ENCODE data around the gene CHRNA9. TPM values are rescaled to one million over a fixed set of nuclear protein-coding genes. Genes with fewer than 3 reads are reported as not detected.
A peak's percentile ranks its signal among the peaks of the same experiment; 100 is the strongest.
"Not testable (repeated sequence)": the region's sequence is repeated elsewhere in the genome, so short reads cannot be mapped to it uniquely, and the experiment has no call there.

The CHRNA9 gene, protein sequence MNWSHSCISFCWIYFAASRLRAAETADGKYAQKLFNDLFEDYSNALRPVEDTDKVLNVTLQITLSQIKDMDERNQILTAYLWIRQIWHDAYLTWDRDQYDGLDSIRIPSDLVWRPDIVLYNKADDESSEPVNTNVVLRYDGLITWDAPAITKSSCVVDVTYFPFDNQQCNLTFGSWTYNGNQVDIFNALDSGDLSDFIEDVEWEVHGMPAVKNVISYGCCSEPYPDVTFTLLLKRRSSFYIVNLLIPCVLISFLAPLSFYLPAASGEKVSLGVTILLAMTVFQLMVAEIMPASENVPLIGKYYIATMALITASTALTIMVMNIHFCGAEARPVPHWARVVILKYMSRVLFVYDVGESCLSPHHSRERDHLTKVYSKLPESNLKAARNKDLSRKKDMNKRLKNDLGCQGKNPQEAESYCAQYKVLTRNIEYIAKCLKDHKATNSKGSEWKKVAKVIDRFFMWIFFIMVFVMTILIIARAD
- total RNA-seq, result not detected in 2 replicates
- not detected in 2 replicates for polyA plus RNA-seq

DNA sequence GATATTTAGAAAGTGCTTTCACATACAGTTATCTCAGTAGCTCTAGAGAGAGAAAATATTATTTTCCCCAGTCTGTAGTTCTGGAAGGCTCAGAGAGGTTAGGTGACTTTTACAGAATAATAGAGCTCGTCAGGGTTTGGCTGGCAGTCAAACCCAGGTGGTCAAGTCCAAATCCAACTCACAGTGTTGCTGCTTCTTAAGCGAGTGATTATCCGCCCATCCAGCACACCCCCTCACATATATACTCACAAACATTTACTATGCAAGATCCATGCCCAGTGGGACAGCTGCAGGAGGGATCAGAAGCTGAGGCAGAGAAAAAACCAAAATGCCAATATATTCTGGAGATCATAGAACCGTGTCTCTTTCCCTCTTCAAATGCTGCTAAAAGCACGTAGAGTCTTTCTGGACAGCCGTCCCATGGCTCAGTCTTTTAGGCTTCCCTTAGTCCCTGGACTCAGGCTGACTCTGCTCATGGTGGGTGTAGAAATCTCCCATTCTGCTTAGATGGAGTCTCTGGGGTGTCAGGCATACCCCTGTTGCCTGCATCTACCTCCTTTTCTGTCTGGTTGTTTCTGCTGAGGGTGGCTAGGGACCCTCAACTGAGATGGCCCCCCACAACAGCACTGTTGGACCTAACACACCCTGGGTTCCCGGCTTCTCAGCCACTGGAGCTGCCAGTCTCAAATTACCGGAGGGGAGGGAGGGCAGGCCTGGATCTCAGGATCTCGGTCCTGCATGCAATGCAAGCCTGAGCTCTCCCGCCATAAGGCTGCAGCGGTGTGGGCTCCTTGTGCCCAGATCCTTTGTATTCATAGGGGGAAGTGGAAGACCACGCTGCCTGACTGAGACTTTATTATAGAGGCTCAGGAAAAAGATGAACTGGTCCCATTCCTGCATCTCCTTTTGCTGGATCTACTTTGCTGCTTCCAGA, at the start of gene CHRNA9:
Gene CHRNA9, plus strand, starts transcription at position 743 of the 934 bp plus-strand sequence. Its CDS starts 135 bp downstream, at position 878.
- no peak within 1 kb of the TSS for H3K27ac ChIP-seq
- H3K4me3 ChIP-seq, result no peak within 1 kb of the TSS
- H3K9me3 ChIP-seq (ENCODE audit: low read depth), result no peaks in the 10 kb centered on the region
- no peaks in the 10 kb centered on the region for H3K4me1 ChIP-seq (ENCODE audit: low read depth)
- TF ChIP-seq CTCF (IDR thresholded peaks at IDR 0.05; ENCODE audit: low read depth, low read length), result no peak
- H3K36me3 ChIP-seq, result no peaks in the 10 kb centered on the region
- no peaks in the 10 kb centered on the region for H3K27me3 ChIP-seq
- peak in 1 of 2 donors; percentile 47 for DNase-seq (ENCODE audit: low read depth in 1 of 2, low spot score in 1 of 2)

DNA sequence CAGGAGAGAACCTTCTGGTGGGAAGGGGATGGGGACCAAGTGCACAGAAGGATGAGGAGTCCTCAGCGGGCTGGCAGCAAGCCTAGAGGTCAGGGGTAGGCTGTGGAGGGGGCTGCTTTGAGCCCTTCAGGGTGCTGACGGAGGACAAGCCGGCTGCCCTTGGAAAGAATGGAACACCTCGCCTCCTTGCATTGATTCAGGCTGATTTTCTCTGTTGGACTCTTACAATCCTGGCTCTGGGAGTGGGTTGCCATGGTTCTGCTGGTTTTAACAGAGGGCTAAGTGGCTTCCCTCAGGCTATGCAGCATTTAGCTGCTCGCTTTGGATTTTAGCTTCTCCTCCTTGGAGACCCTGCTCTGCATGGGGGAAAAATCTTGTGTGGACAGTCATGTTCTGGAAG, 49.4 kb upstream of the CHRNA9 start:
- no peaks in the 10 kb centered on the region for H3K27me3 ChIP-seq
- H3K9me3 ChIP-seq (ENCODE audit: low read depth), result no peaks in the 10 kb centered on the region
- no peak overlapping the region for H3K27ac ChIP-seq
- no peaks in the 10 kb centered on the region for H3K36me3 ChIP-seq
- TF ChIP-seq CTCF (IDR thresholded peaks at IDR 0.05; ENCODE audit: low read depth, low read length), result no peak
- DNase-seq (ENCODE audit: low read depth in 1 of 2, low spot score in 1 of 2), result no peak
- no peaks in the 10 kb centered on the region for H3K4me1 ChIP-seq (ENCODE audit: low read depth)
- no peak overlapping the region for H3K4me3 ChIP-seq

- no peak for TF ChIP-seq CTCF (IDR thresholded peaks at IDR 0.05; ENCODE audit: low read depth, low read length)
- Histone ChIP-seq H3K4me1 (ENCODE audit: low read depth) (no peaks in the 10 kb centered on the region), H3K36me3 (no peaks in the 10 kb centered on the region), H3K27ac (no peak overlapping the region), H3K27me3 (no peaks in the 10 kb centered on the region), H3K4me3 (no peak overlapping the region), H3K9me3 (ENCODE audit: low read depth) (no peaks in the 10 kb centered on the region)
- DNase-seq (ENCODE audit: low read depth in 1 of 2, low spot score in 1 of 2), result no peak
These were observed 46.6 kb upstream of the CHRNA9 start for GRCh38 chr4:40288566-40288965.

DNA sequence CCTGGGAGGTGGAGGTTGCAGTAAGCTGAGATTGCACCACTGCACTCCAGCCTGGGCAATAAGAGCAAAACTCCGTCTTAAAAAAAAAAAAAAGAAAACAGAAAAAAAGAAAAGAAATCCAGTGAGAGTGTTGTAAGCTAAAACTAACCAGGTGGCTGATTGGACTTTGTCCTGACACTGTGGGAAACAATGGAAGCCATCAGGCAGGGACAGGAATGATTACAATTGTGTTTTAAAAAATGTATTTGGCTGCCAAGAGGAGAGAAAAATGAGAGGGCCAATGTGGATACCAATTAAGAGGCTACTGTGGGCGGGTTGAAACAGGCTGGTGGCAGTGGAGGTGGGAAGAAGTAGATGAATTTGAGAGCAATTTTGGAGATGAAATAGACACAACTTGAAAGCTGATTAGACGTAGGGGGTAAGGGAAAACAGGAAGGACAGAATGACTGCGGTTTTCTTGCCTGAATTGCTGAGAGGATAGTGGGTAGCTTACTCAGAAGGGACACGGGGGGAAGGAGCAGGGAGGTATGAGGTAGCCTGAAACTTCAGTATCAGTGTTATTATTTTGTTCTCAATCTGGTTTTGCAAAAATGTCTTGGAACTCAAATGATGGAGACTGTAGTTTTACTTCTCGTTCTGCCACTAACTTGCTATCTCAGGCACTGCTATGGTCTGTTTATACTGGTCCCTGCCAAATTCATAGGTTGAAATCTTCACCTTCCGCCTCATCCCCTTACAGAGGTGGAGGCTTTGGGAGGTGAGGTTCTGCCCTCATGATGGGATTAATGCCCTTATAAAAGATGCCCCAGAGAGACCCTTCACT, 45.6 kb upstream of the CHRNA9 start:
- H3K4me1 ChIP-seq (ENCODE audit: low read depth), result no peaks in the 10 kb centered on the region
- TF ChIP-seq CTCF (IDR thresholded peaks at IDR 0.05; ENCODE audit: low read depth, low read length), result no peak
- no peaks in the 10 kb centered on the region for H3K27me3 ChIP-seq
- H3K36me3 ChIP-seq, result no peaks in the 10 kb centered on the region
- H3K27ac ChIP-seq, result no peak overlapping the region
- no peak overlapping the region for H3K4me3 ChIP-seq
- H3K9me3 ChIP-seq (ENCODE audit: low read depth), result no peaks in the 10 kb centered on the region
- no peak for DNase-seq (ENCODE audit: low read depth in 1 of 2, low spot score in 1 of 2)

DNA sequence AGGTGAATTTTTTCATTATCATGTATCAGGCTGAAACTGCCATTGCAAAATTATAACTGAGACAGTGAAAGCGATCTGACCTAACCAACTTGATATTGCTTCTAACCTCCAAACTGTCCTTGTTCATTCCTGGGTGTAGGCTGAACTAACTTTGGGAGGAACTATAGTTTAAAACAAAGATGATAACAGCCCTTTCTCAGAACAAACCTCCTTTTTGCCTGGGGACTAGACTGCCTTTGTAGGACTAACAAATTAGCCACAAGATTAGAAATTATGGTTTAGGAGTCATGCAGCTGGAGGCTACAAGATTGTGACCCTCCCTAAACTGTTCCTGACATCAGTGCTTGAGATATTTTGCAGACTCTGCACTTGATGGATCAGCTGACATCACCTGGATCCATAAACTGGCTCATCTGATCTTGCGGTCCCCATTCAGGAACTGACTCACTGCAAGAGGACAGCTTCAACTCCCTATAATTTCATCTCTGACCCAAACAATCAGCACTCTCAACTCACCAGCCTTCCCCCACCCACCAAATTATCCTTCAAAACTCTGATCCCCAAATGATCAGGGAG, 44.4 kb upstream of the CHRNA9 start:
- H3K36me3 ChIP-seq; H3K4me1 ChIP-seq (ENCODE audit: low read depth); DNase-seq (ENCODE audit: low read depth in 1 of 2, low spot score in 1 of 2): not testable (repeated sequence)

More for the DNA sequence above, 44.4 kb upstream of the CHRNA9 start:
- not testable (repeated sequence) for H3K4me3 ChIP-seq; H3K27me3 ChIP-seq; H3K9me3 ChIP-seq (ENCODE audit: low read depth); H3K27ac ChIP-seq

Data from cardiac muscle cell (in vitro differentiated cells and primary cell).